ENCODE measurements around the gene STIP1. TPM values are rescaled to one million over a fixed set of nuclear protein-coding genes. Genes with fewer than 3 reads are reported as not detected.

Gene STIP1
- total and polyA plus RNA-seq, 9 of the 15 experiments (the other 6 are each of a cell fraction or from before 2014, with no cell fraction given): 58.1 to 465 (median 346) TPM

DNA sequence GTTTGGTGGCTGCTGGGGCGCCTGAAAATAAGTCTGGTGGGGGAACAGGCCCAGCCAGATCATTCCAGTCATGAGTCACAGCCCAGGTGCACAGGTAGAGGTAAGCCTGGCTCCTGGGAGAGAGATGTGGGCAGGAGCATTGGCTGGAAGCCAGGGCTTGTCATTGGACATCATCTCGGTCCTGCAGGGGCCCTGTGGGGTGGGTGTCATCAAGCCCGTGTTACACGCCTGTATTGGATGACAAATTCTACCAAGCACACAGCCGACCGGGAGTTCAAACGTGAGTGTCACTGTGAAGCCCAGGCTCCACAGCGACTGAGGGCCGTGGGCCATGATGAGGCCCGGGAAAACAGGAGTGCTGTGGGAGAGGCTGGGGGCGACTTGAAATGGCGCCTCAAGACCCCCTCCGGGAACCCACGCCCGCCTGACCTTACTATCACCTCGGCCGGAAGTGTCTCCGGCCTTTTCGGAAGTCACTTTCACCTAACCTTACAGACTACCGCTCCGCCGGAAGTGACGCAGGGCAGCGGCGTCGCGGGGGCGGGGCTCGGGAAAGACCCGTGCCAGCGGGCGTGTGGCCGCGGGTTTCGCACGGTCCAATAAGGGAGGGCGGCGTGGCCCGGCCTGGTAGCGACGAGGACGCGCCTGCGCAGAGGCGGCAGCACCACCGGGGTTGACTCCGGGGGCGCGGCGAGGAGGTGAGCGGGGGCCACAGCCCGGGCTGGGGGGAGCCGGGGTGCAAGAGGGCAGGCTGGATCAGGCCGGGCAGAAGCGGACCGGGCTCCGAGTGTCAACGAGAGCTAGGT lies 54.7 kb downstream of the STIP1 start, which contains the start of gene FKBP2 (continued):
- TF ChIP-seq GTF2E2 (tag; IDR thresholded peaks at IDR 0.05) (peak; percentile 77), ZNF830 (CRISPR knock-in tag; IDR thresholded peaks at IDR 0.05) (peak; percentile 75; the same call in 1 of the 2 replicates), BRCA1 (IDR thresholded peaks at IDR 0.05) (no peak), BRCA1 (CRISPR knock-in tag; IDR thresholded peaks at IDR 0.05) (no peak), ZBTB2 (IDR thresholded peaks at IDR 0.05) (peak; percentile 28; the same call in 1 of the 2 replicates), ERF (CRISPR knock-in tag; IDR thresholded peaks at IDR 0.05) (peak; percentile 90), PHF8 (IDR thresholded peaks at IDR 0.05; ENCODE audit: borderline replicate concordance, low read length) (peak; percentile 88; the same call in 1 of the 2 replicates), XRCC5 (IDR thresholded peaks at IDR 0.05; ENCODE audit: low read depth, low read length) (0 out of 2 replicates have a peak, but pooled peaks have one; percentile 7), LCOR (CRISPR knock-in tag; IDR thresholded peaks at IDR 0.05) (peak; percentile 79; the same call in 1 of the 2 replicates)
- TF ChIP-seq, protein P1, sequence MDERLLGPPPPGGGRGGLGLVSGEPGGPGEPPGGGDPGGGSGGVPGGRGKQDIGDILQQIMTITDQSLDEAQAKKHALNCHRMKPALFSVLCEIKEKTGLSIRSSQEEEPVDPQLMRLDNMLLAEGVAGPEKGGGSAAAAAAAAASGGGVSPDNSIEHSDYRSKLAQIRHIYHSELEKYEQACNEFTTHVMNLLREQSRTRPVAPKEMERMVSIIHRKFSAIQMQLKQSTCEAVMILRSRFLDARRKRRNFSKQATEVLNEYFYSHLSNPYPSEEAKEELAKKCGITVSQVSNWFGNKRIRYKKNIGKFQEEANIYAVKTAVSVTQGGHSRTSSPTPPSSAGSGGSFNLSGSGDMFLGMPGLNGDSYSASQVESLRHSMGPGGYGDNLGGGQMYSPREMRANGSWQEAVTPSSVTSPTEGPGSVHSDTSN (CRISPR knock-in tag; IDR thresholded peaks at IDR 0.05; ENCODE audit: low read depth): no peak
- TF ChIP-seq, protein P1 (tag; conservative IDR thresholded peaks at IDR 0.05; ENCODE audit: low read depth): no peak; the same call in 1 of the 2 replicates
- TF ChIP-seq, protein P2, sequence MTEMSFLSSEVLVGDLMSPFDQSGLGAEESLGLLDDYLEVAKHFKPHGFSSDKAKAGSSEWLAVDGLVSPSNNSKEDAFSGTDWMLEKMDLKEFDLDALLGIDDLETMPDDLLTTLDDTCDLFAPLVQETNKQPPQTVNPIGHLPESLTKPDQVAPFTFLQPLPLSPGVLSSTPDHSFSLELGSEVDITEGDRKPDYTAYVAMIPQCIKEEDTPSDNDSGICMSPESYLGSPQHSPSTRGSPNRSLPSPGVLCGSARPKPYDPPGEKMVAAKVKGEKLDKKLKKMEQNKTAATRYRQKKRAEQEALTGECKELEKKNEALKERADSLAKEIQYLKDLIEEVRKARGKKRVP (CRISPR knock-in tag; IDR thresholded peaks at IDR 0.05): 0 out of 2 replicates have a peak, but pooled peaks have one; percentile 5
- TF ChIP-seq, protein P3, sequence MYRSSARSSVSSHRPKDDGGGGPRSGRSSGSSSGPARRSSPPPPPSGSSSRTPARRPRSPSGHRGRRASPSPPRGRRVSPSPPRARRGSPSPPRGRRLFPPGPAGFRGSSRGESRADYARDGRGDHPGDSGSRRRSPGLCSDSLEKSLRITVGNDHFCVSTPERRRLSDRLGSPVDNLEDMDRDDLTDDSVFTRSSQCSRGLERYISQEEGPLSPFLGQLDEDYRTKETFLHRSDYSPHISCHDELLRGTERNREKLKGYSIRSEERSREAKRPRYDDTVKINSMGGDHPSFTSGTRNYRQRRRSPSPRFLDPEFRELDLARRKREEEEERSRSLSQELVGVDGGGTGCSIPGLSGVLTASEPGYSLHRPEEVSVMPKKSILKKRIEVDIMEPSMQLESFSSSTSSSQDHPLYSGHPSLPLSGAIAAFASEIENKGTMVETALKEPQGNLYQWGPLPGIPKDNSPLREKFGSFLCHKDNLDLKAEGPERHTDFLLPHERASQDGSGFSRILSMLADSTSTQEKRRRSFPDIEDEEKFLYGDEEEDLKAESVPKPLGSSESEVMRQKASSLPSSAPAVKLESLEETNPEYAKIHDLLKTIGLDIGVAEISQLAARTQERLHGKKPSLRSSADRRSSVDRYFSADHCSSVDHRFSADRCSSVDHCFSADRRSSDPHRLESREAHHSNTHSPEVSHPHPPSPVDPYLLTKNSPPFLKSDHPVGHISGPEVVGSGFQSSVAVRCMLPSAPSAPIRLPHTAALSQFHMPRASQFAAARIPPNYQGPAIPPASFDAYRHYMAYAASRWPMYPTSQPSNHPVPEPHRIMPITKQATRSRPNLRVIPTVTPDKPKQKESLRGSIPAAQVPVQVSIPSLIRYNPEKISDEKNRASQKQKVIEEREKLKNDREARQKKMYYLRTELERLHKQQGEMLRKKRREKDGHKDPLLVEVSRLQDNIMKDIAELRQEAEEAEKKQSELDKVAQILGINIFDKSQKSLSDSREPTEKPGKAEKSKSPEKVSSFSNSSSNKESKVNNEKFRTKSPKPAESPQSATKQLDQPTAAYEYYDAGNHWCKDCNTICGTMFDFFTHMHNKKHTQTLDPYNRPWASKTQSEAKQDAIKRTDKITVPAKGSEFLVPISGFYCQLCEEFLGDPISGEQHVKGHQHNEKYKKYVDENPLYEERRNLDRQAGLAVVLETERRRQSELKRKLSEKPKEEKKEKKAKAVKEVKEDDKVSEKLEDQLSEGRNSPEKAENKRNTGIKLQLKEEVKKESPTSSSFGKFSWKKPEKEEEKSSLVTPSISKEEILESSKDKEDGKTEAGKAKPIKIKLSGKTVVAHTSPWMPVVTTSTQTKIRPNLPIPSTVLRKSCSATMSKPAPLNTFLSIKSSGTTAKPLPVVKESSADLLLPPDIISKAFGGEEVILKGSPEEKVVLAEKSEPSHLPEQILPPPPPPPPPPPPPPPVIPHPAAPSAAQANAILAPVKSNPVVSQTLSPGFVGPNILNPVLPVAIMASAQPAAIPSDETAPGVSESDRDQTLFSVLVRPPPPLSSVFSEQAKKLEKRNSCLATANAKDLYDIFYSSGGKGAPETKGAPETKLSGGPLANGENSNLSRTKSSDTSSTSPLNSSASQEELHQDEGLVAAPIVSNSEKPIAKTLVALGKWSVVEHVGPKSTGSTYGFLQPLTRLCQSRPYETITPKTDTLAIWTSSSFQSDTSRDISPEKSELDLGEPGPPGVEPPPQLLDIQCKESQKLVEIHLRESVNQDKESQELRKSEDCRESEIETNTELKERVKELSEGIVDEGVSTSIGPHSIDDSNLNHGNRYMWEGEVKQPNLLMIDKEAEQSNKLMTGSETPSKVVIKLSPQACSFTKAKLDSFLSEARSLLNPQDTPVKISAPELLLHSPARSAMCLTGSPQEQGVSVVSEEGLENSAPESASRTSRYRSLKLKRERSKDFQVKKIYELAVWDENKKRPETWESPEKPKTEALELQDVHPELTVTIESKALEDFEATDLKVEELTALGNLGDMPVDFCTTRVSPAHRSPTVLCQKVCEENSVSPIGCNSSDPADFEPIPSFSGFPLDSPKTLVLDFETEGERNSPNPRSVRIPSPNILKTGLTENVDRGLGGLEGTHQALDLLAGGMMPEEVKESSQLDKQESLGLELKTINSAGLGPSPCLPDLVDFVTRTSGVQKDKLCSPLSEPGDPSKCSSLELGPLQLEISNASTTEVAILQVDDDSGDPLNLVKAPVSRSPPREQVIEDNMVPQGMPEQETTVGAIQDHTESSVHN (IDR thresholded peaks at IDR 0.05; ENCODE audit: borderline replicate concordance in 1 of 2, low read depth in 1 of 2): no peak; a peak in 1 of 4 replicates
